ENCODE results near the gene COPRS. TPM values are rescaled to one million over a fixed set of nuclear protein-coding genes. Genes with fewer than 3 reads are reported as not detected.

The COPRS gene
- 128 to 180 TPM (median 166 TPM) in 5 replicates for total RNA-seq (2022; extraction: Qiagen RNA extraction; ENCODE audit: low read depth)

GRCh38 chr17:31858642-31859486 lies at the start of gene COPRS:
TSS of gene COPRS (minus strand) at chr17:31859244. CDS start at chr17:31859199, 45 bp downstream.

Other genes starting within 250 kb of the COPRS start
- gene UTP6, start 42.5 kb upstream of the COPRS start, total RNA-seq (2022; extraction: Qiagen RNA extraction; ENCODE audit: low read depth): 57.0 to 83.3 TPM (median 81.0 TPM) in 5 replicates
- 24.5 to 29.9 TPM (median 25.5 TPM) in 5 replicates for gene SUZ12, start 77.8 kb upstream of the COPRS start, total RNA-seq (2022; extraction: Qiagen RNA extraction; ENCODE audit: low read depth)
- 8.7 to 11.8 TPM (median 10.6 TPM) in 5 replicates for gene LRRC37B, start 148.1 kb upstream of the COPRS start, total RNA-seq (2022; extraction: Qiagen RNA extraction; ENCODE audit: low read depth)

Data from A549 treated with CpdA at 1 μM for 4 hours (cell line).